Activated CD8-positive, alpha-beta memory T cell treated with anti-CD3 and anti-CD28 coated beads for 24 hours (primary cell): ENCODE results near the gene UPK1B.
"Not testable (repeated sequence)": the region's sequence is repeated elsewhere in the genome, so short reads cannot be mapped to it uniquely, and the experiment has no call there.

Experiments used
- DNase-seq: peaks from one replicate; pipeline ENCODE4 v3.0.0-alpha.2; 2020

Gene UPK1B

GRCh38 chr3:119227070-119227850 lies 53.9 kb downstream of the UPK1B start:
- no peak for DNase-seq

DNA sequence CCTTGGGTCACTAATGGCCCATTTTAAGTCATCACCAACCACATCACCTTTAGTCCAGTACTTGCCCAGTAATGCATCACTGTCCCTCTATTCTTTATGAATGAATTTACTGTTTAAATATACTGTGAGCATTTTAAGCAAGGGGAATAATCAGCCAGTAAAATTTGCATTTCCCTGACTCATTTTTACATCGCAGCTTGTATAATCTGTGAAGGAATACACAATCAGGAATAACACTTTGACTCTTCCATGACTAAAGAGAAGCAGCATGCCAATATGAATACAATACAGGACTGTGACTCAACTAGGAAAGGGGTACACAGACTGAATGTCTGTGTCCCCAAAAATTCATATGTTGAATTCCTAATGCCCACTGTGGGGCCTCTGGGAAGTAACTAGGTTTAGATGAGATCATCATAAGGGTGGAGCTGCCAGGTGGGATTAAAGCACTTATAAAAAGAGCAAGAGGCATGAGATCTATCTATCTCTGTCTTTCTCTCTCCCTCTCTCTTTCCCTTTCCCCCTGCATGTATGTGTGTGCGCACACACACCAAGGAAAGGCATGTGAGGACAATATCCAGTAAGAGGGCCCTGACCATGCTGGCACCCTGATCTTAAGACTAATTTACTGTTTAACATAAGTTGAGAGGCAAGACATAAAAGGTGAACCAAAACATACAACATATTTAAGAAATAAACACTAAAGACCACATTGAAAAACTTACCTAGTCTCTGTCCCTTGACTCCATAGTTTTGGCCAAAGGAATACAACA lies 55.2 kb downstream of the UPK1B start:
- DNase-seq = no peak

DNA sequence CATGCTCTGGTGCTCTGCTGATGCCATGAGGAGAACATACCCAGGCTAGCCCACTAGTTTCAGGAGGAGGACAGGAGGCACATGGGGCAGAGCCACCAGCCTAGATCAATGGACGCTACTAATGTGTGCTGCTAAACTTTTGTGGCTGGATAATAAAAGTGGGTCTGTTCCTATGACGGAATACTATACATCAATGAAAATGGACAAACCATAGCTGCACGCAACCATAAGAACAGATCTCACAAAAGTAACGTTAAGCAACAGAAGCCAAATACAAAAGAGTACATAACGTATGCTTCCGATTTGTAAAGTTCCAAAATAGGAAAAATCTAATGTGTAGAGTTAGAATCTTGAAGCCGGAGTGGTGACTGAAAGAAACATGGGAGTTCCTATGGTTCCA lies 55.8 kb downstream of the UPK1B start:
- no peak for DNase-seq

- no peak for DNase-seq
These were observed 56.7 kb downstream of the UPK1B start for GRCh38 chr3:119230071-119230470.

DNA sequence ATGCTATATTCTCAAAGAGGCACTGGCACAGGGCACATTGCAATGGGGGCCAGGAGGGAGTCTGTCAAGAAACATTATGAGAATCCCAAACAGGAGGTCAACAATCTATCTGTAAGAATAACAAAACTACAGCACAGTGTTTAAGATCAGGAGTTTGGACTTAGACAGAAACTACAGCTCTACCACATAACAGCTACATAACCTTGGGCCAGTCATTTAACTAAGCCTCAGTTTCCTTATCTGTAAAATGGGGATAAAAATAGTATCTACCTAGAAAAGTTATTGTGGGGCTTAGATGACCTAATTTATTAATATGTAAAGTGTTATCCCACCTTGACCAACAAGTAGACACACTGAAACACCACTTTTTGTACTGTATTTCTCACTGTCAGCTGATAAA lies 57.3 kb downstream of the UPK1B start:
- no peak for DNase-seq

GRCh38 chr3:119234610-119235009 lies 61.2 kb downstream of the UPK1B start:
- DNase-seq = no peak

- DNase-seq = no peak
These were observed 61.8 kb downstream of the UPK1B start for GRCh38 chr3:119235151-119235550.

- DNase-seq = no peak
These were observed 63.4 kb downstream of the UPK1B start for GRCh38 chr3:119236756-119237155.

DNA sequence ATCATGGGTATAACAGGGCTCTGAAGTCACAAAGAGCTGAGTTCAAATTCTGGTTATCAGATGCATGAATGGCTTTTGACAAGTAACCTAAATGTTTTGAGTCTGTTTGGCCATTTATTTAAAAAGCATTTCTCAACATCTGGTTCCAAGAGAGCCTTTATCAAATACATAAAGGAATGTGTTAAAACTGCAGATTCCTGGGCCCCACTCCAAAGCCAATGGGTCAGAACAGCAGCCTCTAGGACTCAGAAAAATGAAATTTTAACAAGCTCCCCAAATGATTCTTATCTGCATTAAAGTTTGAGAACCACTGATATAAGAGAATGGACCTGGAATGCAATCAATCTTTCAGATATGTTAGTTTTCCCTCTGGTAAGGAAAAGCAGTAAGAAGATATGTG lies 63.9 kb downstream of the UPK1B start:
- no peak for DNase-seq

DNA sequence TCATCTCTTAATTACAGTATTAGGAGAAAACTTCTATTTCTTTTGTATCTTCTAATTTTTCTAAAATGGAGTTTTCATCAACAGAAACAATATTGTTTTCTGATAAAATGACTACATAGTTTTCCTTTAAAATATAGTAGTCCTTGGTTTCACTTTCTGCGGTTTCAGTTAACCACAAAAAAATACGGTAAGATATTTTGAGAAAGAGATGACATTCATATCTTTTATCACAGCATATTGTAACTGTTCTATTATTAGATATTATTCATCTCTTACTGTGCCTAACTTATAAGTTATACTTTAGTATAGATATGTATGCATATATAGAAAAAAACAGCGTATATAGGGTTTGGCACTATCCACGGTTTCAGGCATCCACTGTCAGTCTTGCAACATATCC lies 65.0 kb downstream of the UPK1B start:
- no peak for DNase-seq

- no peak for DNase-seq
These were observed 65.9 kb downstream of the UPK1B start for GRCh38 chr3:119239206-119239820.

DNA sequence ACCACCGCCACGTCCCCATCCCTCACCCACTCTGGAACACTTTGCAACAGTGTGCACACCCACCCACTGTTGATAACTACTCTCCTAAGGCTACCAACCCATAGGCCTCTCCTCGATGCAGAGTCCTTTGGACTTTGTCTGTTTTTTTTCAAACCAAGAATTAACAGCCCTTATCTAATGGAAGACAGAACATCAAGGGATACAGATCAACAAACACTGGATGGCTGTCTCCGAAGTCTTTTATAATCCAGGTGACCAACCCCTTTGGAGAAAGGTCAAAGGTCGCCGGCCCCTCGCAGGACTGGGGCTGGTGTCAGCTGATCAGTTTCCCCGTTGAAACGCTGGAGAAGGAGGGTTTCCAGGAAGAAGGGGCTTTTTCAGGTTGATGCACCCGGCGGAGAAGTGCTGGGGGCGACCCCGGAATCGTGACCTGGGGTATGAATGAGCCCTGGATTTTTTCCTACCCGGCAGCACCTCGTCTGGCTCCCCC lies 66.7 kb downstream of the UPK1B start:
- no peak for DNase-seq

- peak; percentile 88 for DNase-seq
These were observed 67.4 kb downstream of the UPK1B start, which contains the start of gene B4GALT4 for GRCh38 chr3:119240591-119241434. Gene B4GALT4 (minus strand): TSS chr3:119240878. CDS start chr3:119230099, 10,779 bp downstream.

GRCh38 chr3:119242387-119243057 lies 69.1 kb downstream of the UPK1B start:
- DNase-seq = not testable (repeated sequence)

DNA sequence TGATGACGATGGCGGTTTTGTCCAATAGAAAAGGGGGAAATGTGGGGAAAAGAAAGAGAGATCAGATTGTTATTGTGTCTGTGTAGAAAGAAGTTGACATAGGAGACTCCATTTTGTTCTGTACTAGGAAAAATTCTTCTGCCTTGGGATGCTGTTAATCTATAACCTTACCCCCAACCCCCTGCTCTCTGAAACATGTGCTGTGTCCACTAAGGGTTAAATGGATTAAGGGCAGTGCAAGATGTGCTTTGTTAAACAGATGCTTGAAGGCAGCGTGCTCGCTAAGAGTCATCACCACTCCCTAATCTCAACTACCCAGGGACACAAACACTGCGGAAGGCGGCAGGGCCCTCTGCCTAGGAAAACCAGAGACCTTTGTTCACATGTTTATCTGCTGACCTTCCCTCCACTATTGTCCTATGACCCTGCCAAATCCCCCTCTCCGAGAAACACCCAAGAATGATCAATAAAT lies 69.7 kb downstream of the UPK1B start:
- DNase-seq = not testable (repeated sequence)

GRCh38 chr3:119243712-119244111 lies 70.3 kb downstream of the UPK1B start:
- DNase-seq = no peak

DNA sequence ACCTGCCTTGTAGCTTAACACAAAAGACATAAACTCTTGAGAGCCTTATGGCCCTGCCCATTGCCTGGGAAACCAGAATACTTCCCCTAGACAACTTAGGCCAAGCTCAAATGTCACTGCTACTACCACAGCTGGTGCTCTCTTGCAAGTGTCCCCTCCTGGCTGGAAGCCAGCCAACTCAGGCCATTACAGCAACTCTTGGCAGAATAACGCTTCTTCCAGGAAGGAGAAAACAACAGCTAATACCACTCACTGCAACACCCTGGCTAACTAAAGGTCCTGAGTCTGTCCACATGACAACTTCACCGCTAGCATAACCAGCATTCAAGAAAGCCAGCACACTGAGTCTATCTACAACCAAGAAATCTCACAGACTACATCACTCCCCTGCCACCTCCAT lies 72.4 kb downstream of the UPK1B start:
- DNase-seq = no peak
